CD4-positive, alpha-beta memory T cell (primary cell): Measurements from ENCODE around the gene TBXAS1. TPM values are rescaled to one million over a fixed set of nuclear protein-coding genes. Genes with fewer than 3 reads are reported as not detected.
A peak's percentile ranks its signal among the peaks of the same experiment; 100 is the strongest.

Experiments
- CTCF ChIA-PET: fragments of 350-600 bp; sonication (Branson Sonifier 250); formaldehyde crosslinking; loops from one replicate; lab custom pipeline; 2021; ENCODE audit warnings: inconsistent platforms; ENCODE audit not compliant: partially characterized antibody; lab: Charles Lee
- POLR2A ChIA-PET: fragments of 350-600 bp; sonication (Branson Sonifier 250); formaldehyde crosslinking; loops from one replicate; lab custom pipeline; 2021; ENCODE audit not compliant: partially characterized antibody; lab: Charles Lee
- DNase-seq, 5 donors: peaks; one replicate each; pipeline versions ENCODE4 v3.0.0 to v3.0.0-alpha.2; 2020 to 2022; ENCODE audit warnings: mixed read lengths in 1 of 5
- H3K27ac ChIP-seq: one replicate; pipeline ENCODE4 v1.7.0; 2013; ENCODE audit warnings: low read depth, low read length
- H3K27me3 ChIP-seq: 2 replicates; pipeline ENCODE4 v1.7.0; 2013; ENCODE audit warnings: mild to moderate bottlenecking, low read length, moderate library complexity; ENCODE audit not compliant: insufficient read depth
- H3K36me3 ChIP-seq: 2 replicates; pipeline ENCODE4 v1.7.0; 2013; ENCODE audit warnings: mild to moderate bottlenecking, low read length, moderate library complexity; ENCODE audit not compliant: insufficient read depth
- H3K4me1 ChIP-seq: 2 replicates; pipeline ENCODE4 v1.7.0; 2013; ENCODE audit warnings: mild to moderate bottlenecking, low read length, moderate library complexity; ENCODE audit not compliant: insufficient read depth
- H3K4me3 ChIP-seq, 2 donors: one replicate each; pipeline ENCODE4 v1.7.0; 2013; ENCODE audit warnings: low read length in 2 of 2, mild to moderate bottlenecking in 1 of 2
- H3K9me3 ChIP-seq, 2 donors: one replicate each; pipeline ENCODE4 v1.7.0; 2013; ENCODE audit warnings: low read length in 2 of 2, control low read depth in 1 of 2; ENCODE audit not compliant: control insufficient read depth in 1 of 2
- H3K27ac Mint-ChIP-seq, 7 donors: one replicate each; pipeline ENCODE4 v1.8.0; 2020 to 2021; ENCODE audit warnings: mixed read lengths in 7 of 7, mild to moderate bottlenecking in 6 of 7, inconsistent platforms in 3 of 7, moderate library complexity in 3 of 7
- H3K27me3 Mint-ChIP-seq, 2 donors: one replicate each; pipeline ENCODE4 v1.8.0; 2020 to 2021; ENCODE audit warnings: mixed read lengths in 2 of 2
- H3K36me3 Mint-ChIP-seq, 2 donors: one replicate each; pipeline ENCODE4 v1.8.0; 2020 to 2021; ENCODE audit warnings: mixed read lengths in 2 of 2, inconsistent platforms in 1 of 2, mild to moderate bottlenecking in 1 of 2
- H3K4me1 Mint-ChIP-seq, 4 donors: one replicate each; pipeline ENCODE4 v1.8.0; 2020 to 2021; ENCODE audit warnings: mixed read lengths in 4 of 4, mild to moderate bottlenecking in 1 of 4
- H3K4me3 Mint-ChIP-seq, 8 donors: one replicate each; pipeline ENCODE4 v1.8.0; 2020 to 2021; ENCODE audit warnings: mixed read lengths in 8 of 8, mild to moderate bottlenecking in 7 of 8, moderate library complexity in 6 of 8, inconsistent platforms in 3 of 8
- H3K9me3 Mint-ChIP-seq, 8 donors: one replicate each; pipeline ENCODE4 v1.8.0; 2020 to 2021; ENCODE audit warnings: mixed read lengths in 8 of 8, mild to moderate bottlenecking in 5 of 8, inconsistent platforms in 3 of 8, moderate library complexity in 1 of 8
- intact Hi-C: fragments of 100-400 bp; cut with micrococcal nuclease; formaldehyde crosslinking; loops from one replicate; pipeline ENCODE4 v1.15.1; 2023
- polyA plus RNA-seq, 2 donors: library from polyadenylated mRNA; unstranded; fragments of 300-500 nt; fragmentation: Illumina TruSeq; gene quantifications; one replicate each; pipeline ENCODE4 v1.2.3, GENCODE V29; 2021
- total RNA-seq, 2 experiments: library from RNA; stranded (reverse); gene quantifications; one replicate each; pipeline ENCODE4 v1.2.3, GENCODE V29; 2021

TBXAS1 gene
- total and polyA plus RNA-seq, 4 experiments from 2014 or later, result 16.6 to 20.1 (median 18.9) TPM

DNA sequence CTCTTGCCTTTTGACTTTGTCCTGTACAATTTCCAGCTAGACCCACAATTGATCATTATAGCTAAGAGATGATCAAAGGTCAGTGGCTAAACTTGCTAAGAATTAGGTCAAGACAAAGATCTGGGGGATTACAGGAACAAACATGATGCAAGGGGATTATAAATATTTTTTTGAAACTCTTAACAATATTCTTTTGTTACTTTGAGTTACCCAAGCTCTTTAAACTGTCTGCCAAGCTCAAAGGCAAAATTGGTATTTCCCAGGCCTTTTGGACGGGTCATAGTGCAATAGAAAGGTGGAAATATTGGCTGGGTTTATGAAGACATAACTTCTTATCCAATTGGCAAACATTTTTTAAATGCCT is 23.4 kb downstream of the TBXAS1 start:
- intact Hi-C loops, result no loop called here
- no peak overlapping the region for H3K4me3 Mint-ChIP-seq

DNA sequence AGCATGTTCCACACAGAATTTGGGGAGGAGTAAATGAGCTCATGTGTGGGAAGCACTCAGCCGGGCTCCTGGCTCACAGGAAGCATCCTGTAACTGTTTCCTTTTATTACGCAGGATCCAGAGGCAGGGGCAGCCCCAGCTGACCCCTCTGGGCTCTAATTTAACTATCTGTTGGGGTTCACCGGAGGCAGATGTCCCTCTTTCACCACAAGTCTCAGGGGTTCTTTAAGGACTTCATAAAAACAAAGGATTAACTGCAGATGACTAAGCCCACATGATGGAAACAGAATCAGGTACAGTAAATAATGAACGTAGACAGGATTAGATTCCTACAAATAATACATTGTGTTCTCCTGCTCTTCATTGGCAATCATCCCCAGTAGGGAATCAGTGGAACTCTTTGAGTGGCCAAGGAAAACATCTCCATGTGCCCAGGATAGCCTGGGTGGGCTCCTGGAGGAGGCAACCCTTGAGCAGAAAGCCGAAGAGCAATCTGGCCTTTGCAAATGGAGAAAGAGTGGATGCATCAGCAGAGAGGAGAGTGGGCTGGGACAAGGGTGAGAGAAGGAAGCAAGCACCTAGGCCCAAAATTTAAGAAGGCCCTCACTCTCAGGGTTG is 24.6 kb downstream of the TBXAS1 start:
- Mint-ChIP-seq H3K36me3 (peaks cover 0 to 4% of the 10 kb centered on the region in 2 donors), H3K27ac (peak overlapping the region in 5 of 7 donors; percentile 2 to 81 (median 49)), H3K4me3 (peak overlapping the region in 3 of 8 donors; percentile 27 to 55 (median 40)), H3K4me1 (peaks cover 18 to 41% (median 33%) of the 10 kb centered on the region in 4 donors), H3K9me3 (peaks cover 0 to 2% (median 0%) of the 10 kb centered on the region in 8 donors), H3K27me3 (peaks cover 0 to 2% of the 10 kb centered on the region in 2 donors)
- H3K27me3 ChIP-seq, result no peaks in the 10 kb centered on the region
- no peak overlapping the region for H3K4me3 ChIP-seq
- no peaks in the 10 kb centered on the region for H3K9me3 ChIP-seq
- no peak for DNase-seq
- intact Hi-C loops, result no loop called here
- no peaks in the 10 kb centered on the region for H3K36me3 ChIP-seq
- H3K4me1 ChIP-seq, result peaks cover 25% of the 10 kb centered on the region
- no peak overlapping the region for H3K27ac ChIP-seq
- CTCF ChIA-PET, result interaction anchor here (1.8 kb wide), 1 partner anchor 23 kb away, joined by 5 read pairs; no protein-coding TSS in a partner anchor
- POLR2A ChIA-PET, result interaction anchor here (1.3 kb wide), 1 partner anchor 86 kb away, joined by 5 read pairs; no protein-coding TSS in a partner anchor

More for the DNA sequence above, 23.4 kb downstream of the TBXAS1 start:
- ChIA-PET CTCF (no interaction called here), POLR2A (no interaction called here)
- no peak overlapping the region for H3K27ac ChIP-seq
- H3K9me3 ChIP-seq, result no peaks in the 10 kb centered on the region
- H3K4me3 ChIP-seq, result no peak overlapping the region
- peaks cover 18 to 41% (median 34%) of the 10 kb centered on the region in 4 donors for H3K4me1 Mint-ChIP-seq
- peaks cover 0 to 8% (median 0%) of the 10 kb centered on the region in 8 donors for H3K9me3 Mint-ChIP-seq
- no peaks in the 10 kb centered on the region for H3K27me3 ChIP-seq
- peaks cover 0 to 6% of the 10 kb centered on the region in 2 donors for H3K36me3 Mint-ChIP-seq
- H3K4me1 ChIP-seq, result peaks cover 25% of the 10 kb centered on the region
- peaks cover 0 to 2% of the 10 kb centered on the region in 2 donors for H3K27me3 Mint-ChIP-seq
- no peaks in the 10 kb centered on the region for H3K36me3 ChIP-seq
- DNase-seq, result no peak
- peak overlapping the region in 1 of 7 donors; percentile 58 for H3K27ac Mint-ChIP-seq

DNA sequence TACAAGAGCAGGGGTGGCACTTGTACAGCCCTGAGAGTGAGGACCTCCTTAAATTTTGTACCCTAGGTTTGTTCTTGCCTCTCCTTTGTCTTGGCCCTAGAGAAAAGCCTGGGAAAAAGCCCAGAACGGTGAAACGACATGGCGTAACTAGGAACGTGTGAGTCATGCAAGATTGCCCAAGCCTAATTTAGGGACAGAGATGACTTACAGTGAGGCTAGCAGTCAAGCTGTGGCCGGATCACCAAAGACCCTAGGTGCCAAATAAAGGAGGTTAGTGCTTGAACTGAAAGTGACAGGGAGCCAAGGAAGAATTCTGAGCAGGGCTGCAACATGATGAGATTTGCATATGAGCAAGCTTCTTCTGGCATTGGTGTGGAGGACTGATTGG is 25.1 kb downstream of the TBXAS1 start:
- peak overlapping the region; percentile 36 to 75 (median 67) for H3K27ac Mint-ChIP-seq
- Histone ChIP-seq H3K36me3 (no peaks in the 10 kb centered on the region), H3K4me3 (no peak overlapping the region), H3K4me1 (peaks cover 25% of the 10 kb centered on the region), H3K27me3 (no peaks in the 10 kb centered on the region), H3K9me3 (no peaks in the 10 kb centered on the region), H3K27ac (no peak overlapping the region)
- POLR2A ChIA-PET, result interaction anchor here (1.3 to 2.0 kb wide), 3 partner anchors 22 to 87 kb away, joined by 3 to 11 read pairs (median 5); partner anchors contain the start of gene TBXAS1
- peaks cover 0 to 2% of the 10 kb centered on the region in 2 donors for H3K27me3 Mint-ChIP-seq
- no peak for DNase-seq
- peaks cover 0 to 4% of the 10 kb centered on the region in 2 donors for H3K36me3 Mint-ChIP-seq
- intact Hi-C loops, result no loop called here
- peak overlapping the region in 6 of 8 donors; percentile 6 to 63 (median 35) for H3K4me3 Mint-ChIP-seq
- H3K4me1 Mint-ChIP-seq, result peaks cover 18 to 41% (median 33%) of the 10 kb centered on the region in 4 donors
- CTCF ChIA-PET, result interaction anchor here (1.8 kb wide), 1 partner anchor 24 kb away, joined by 5 read pairs; no protein-coding TSS in a partner anchor
- H3K9me3 Mint-ChIP-seq, result peaks cover 0 to 2% (median 0%) of the 10 kb centered on the region in 8 donors

DNA sequence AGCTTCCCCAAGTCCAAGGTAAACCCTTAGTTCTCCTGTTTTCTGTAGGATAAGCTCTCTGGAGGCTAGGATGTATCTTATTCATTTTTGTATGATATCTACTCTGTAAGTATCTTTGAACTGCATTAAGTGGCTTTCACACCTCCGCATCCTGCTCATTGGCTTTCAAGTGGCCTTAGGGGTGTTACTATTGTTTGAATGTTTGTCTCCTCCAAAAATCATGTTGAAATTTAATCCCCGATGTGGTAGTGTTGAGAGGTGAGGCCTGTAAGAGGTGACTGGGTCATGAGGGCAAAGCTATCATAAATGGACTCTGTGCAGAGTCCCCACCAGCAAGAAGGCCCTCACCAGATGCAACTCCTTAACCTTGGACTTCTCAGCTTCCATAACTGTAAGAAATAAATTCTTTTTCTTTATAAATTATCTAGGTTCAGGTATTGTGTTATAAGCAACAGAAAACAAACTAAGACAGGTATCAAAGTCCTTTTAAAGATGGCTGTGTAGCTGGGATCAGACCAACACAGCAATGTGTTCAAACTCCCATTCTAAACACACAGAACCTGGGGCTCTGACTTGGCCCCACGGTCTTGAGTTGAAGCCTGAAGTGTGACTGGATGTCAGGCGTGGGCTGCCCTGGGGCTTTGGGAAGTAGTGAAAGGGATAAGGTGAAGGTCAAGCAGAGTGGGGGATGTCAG is 25.9 kb downstream of the TBXAS1 start:
- Mint-ChIP-seq H3K27me3 (no peaks in the 10 kb centered on the region), H3K27ac (peak overlapping the region; percentile 54 to 95 (median 75)), H3K4me3 (peak overlapping the region in 7 of 8 donors; percentile 39 to 71 (median 61)), H3K9me3 (peaks cover 0 to 2% (median 0%) of the 10 kb centered on the region in 8 donors), H3K4me1 (peaks cover 18 to 41% (median 32%) of the 10 kb centered on the region in 4 donors), H3K36me3 (peaks cover 0 to 4% of the 10 kb centered on the region in 2 donors)
- peak in 2 of 5 donors; percentile 9 to 19 for DNase-seq
- Histone ChIP-seq H3K9me3 (no peaks in the 10 kb centered on the region), H3K27ac (no peak overlapping the region), H3K4me3 (no peak overlapping the region), H3K4me1 (peaks cover 25% of the 10 kb centered on the region), H3K36me3 (no peaks in the 10 kb centered on the region), H3K27me3 (no peaks in the 10 kb centered on the region)
- intact Hi-C loops, result no loop called here
- POLR2A ChIA-PET, result interaction anchor here (1.3 to 2.0 kb wide), 3 partner anchors 22 to 88 kb away, joined by 3 to 11 read pairs (median 5); partner anchors contain the start of gene TBXAS1
- CTCF ChIA-PET, result interaction anchor here (1.8 kb wide), 1 partner anchor 25 kb away, joined by 5 read pairs; no protein-coding TSS in a partner anchor

GRCh38 chr7:139855498-139856270 is 26.6 kb downstream of the TBXAS1 start:
- CTCF ChIA-PET, result interaction anchor here (1.8 kb wide), 1 partner anchor 25 kb away, joined by 5 read pairs; no protein-coding TSS in a partner anchor
- H3K4me1 ChIP-seq, result peaks cover 25% of the 10 kb centered on the region
- no peaks in the 10 kb centered on the region for H3K27me3 Mint-ChIP-seq
- no peaks in the 10 kb centered on the region for H3K36me3 ChIP-seq
- H3K4me3 ChIP-seq, result no peak overlapping the region
- H3K27ac Mint-ChIP-seq, result peak overlapping the region; percentile 54 to 95 (median 75)
- H3K27ac ChIP-seq, result no peak overlapping the region
- H3K9me3 Mint-ChIP-seq, result peaks cover 0 to 2% (median 0%) of the 10 kb centered on the region in 8 donors
- DNase-seq, result peak in 2 of 5 donors; percentile 11 to 15
- H3K36me3 Mint-ChIP-seq, result peaks cover 0 to 4% of the 10 kb centered on the region in 2 donors
- no peaks in the 10 kb centered on the region for H3K27me3 ChIP-seq
- no peaks in the 10 kb centered on the region for H3K9me3 ChIP-seq
- H3K4me3 Mint-ChIP-seq, result peak overlapping the region in 7 of 8 donors; percentile 39 to 71 (median 59)
- POLR2A ChIA-PET, result interaction anchor here (1.3 to 2.0 kb wide), 2 partner anchors 23 to 26 kb away, joined by 3 to 11 read pairs; partner anchors contain the start of gene TBXAS1
- peaks cover 18 to 46% (median 35%) of the 10 kb centered on the region in 4 donors for H3K4me1 Mint-ChIP-seq
- intact Hi-C loops, result no loop called here

DNA sequence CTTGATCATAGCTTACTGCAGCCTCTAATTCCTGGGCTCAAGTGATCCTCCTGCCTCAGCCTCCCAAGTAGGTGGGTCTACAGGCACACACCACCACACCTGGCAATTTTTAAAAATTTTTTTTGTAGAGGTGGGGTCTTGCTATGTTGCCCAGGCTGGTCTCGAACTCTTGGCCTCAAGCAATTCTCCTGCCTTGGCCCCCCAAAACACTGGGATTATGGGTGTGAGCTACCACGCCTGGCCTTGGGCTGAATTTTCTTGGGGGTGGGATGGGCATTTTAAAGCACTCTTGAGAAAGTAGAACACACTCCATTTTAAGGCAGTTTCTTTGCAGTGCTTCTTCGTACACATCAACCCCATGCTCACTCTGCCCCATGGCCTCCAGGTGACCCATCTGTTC is 28.7 kb downstream of the TBXAS1 start:
- intact Hi-C loops, result no loop called here
- H3K4me1 ChIP-seq, result peaks cover 25% of the 10 kb centered on the region

More for the DNA sequence above, 28.7 kb downstream of the TBXAS1 start:
- peaks cover 0 to 7% of the 10 kb centered on the region in 2 donors for H3K36me3 Mint-ChIP-seq
- ChIA-PET CTCF (interaction anchor here (0.6 kb wide), 1 partner anchor 187 kb away, joined by 3 read pairs; no protein-coding TSS in a partner anchor), POLR2A (no interaction called here)
- no peak overlapping the region for H3K4me3 Mint-ChIP-seq
- no peak overlapping the region for H3K27ac ChIP-seq
- H3K27me3 ChIP-seq, result no peaks in the 10 kb centered on the region
- H3K27me3 Mint-ChIP-seq, result no peaks in the 10 kb centered on the region
- H3K36me3 ChIP-seq, result no peaks in the 10 kb centered on the region
- peaks cover 0 to 7% (median 0%) of the 10 kb centered on the region in 8 donors for H3K9me3 Mint-ChIP-seq
- no peak overlapping the region for H3K27ac Mint-ChIP-seq
- H3K4me1 Mint-ChIP-seq, result peaks cover 18 to 45% (median 36%) of the 10 kb centered on the region in 4 donors
- no peak overlapping the region for H3K4me3 ChIP-seq
- no peak for DNase-seq
- no peaks in the 10 kb centered on the region for H3K9me3 ChIP-seq
